ENCODE results near the gene PRKAR2B. TPM values are rescaled to one million over a fixed set of nuclear protein-coding genes. Genes with fewer than 3 reads are reported as not detected.
"Not testable (repeated sequence)": the region's sequence is repeated elsewhere in the genome, so short reads cannot be mapped to it uniquely, and the experiment has no call there.

The PRKAR2B gene
- total RNA-seq, 2 experiments from 2014 or later, result 0.93 to 1.4 TPM

DNA sequence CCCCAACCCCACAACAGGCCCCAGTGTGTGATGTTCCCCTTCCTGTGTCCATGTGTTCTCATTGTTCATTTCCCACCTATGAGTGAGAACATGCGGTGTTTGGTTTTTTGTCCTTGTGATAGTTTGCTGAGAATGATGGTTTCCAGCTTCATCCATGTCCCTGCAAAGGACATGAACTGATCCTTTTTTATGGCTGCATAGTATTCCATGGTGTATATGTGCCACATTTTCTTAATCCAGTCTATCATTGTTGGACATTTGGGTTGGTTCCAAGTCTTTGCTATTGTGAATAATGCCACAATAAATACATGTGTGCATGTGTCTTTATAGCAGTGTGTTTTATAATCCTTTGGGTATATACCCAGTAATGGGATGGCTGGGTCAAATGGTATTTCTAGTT is 10.5 kb downstream of the PRKAR2B start:
- POLR2A ChIA-PET; DNase-seq; H3K27me3 Mint-ChIP-seq; ATAC-seq; CTCF ChIA-PET; H3K27ac Mint-ChIP-seq; H3K4me3 Mint-ChIP-seq; H3K4me1 Mint-ChIP-seq; H3K36me3 Mint-ChIP-seq (ENCODE audit: low read depth); intact Hi-C loops (cut with DNase I, micrococcal nuclease); H3K9me3 Mint-ChIP-seq (ENCODE audit: low read depth): not testable (repeated sequence)

DNA sequence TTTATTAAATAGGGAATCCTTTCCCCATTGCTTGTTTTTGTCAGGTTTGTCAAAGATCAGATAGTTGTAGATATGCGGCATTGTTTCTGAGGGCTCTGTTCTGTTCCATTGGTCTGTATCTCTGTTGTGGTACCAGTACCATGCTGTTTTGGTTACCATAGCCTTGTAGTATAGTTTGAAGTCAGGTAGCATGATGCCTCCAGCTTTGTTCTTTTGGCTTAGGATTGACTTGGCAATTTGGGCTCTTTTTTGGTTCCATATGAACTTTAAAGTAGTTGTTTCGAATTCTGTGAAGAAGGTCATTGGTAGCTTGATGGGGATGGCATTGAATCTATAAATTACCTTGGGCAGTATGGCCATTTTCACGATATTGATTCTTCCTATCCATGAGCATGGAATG is 11.6 kb downstream of the PRKAR2B start:
- intact Hi-C loops (cut with DNase I, micrococcal nuclease); H3K4me3 Mint-ChIP-seq; DNase-seq; H3K9me3 Mint-ChIP-seq (ENCODE audit: low read depth); H3K4me1 Mint-ChIP-seq; H3K36me3 Mint-ChIP-seq (ENCODE audit: low read depth); POLR2A ChIA-PET; CTCF ChIA-PET; ATAC-seq; H3K27ac Mint-ChIP-seq: not testable (repeated sequence)
- peaks cover 11% of the 10 kb centered on the region for H3K27me3 Mint-ChIP-seq

DNA sequence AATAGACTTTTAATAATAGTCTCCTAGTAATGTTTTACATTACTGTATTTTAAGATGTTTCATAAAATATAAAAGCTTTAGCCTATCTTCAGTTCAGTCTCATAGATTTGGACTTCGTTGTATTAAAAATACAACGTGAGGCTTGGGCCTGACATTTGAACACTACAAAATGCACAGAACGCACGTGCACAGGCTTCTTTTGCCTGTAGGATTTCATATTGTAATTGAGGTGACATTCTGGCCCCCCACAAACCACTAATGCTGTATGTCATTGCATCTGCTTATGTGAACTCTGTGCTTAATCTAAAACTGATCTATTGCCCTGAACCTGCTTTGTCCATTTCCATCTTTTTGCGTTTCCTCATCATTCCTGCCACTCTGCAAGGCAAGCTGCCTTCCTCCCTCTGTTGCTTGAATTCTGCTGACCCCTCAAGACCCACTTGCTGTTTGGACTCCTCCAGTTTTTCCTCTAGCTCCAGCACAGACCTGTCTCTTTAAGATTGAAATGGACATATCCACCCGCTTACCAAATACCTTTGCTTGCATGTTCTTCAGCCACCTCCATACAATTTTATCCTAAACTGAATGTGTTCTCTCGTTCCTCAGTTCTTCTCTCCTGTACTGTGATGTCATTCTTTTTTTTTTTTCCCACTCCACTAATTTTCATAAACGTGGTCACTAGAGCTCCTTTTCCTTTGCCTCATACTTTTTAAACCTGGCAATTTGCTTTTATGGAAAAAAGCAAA is 12.4 kb downstream of the PRKAR2B start:
- Mint-ChIP-seq H3K4me1 (no peaks in the 10 kb centered on the region), H3K9me3 (ENCODE audit: low read depth) (no peaks in the 10 kb centered on the region), H3K27ac (no peak overlapping the region), H3K36me3 (ENCODE audit: low read depth) (no peaks in the 10 kb centered on the region), H3K27me3 (peaks cover 11% of the 10 kb centered on the region), H3K4me3 (no peak overlapping the region)
- intact Hi-C loops (cut with DNase I, micrococcal nuclease), result no loop called here
- ChIA-PET CTCF (interaction anchor here (0.7 to 1.9 kb wide), 4 partner anchors 19 to 266 kb away, joined by 3 to 4 read pairs (median 3); partner anchors contain the start of gene HBP1), POLR2A (no interaction called here)
- ATAC-seq, result no peak
- no peak for DNase-seq

DNA sequence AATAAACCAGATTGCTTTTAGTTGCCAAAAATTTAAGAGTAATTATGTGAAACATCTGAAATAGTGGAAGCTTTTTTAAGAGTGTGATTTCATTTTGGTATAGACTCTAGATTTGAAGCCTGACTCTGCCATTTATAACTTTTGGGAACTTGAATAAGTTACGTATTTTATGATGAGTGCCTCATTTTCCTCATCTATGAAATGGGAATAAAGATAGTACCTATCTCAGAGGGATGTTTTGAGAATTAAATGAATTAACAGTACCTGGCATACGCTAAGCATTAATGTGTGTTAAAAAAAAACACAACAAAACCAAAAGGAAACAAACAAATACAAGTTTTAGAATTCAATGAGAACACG is 12.9 kb downstream of the PRKAR2B start:
- CTCF ChIA-PET, result interaction anchor here (0.6 to 1.9 kb wide), 5 partner anchors 20 to 1398 kb away, joined by 3 to 4 read pairs (median 3); partner anchors contain the start of gene HBP1
- intact Hi-C loops (cut with DNase I, micrococcal nuclease), result no loop called here
- DNase-seq (no peak), ATAC-seq (no peak)
- Mint-ChIP-seq H3K36me3 (ENCODE audit: low read depth) (no peaks in the 10 kb centered on the region), H3K9me3 (ENCODE audit: low read depth) (no peaks in the 10 kb centered on the region), H3K4me1 (no peaks in the 10 kb centered on the region), H3K27me3 (peaks cover 11% of the 10 kb centered on the region), H3K27ac (no peak overlapping the region), H3K4me3 (no peak overlapping the region)
- POLR2A ChIA-PET, result interaction anchor here (0.6 kb wide), 1 partner anchor 347 kb away, joined by 5 read pairs; no protein-coding TSS in a partner anchor

DNA sequence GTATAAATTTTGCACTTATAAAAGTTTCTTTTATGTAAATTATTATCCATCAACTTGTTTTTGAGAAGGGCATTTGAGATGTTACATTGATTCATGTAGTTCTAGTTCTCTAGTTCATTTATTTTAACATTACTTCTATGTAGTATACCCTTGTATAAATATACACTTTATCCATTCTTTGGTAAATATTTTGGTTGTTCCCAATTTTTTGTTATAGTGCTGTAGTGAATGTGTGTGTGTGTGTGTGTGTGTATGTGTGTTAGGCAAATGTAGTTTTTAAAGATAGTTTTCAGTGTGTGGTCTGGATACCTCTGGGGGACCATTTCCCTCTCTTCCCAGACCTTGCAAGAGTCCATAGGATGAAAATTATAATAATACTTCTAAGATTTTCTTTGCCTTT is 15.0 kb downstream of the PRKAR2B start:
- Mint-ChIP-seq H3K36me3 (ENCODE audit: low read depth) (no peaks in the 10 kb centered on the region), H3K9me3 (ENCODE audit: low read depth) (no peaks in the 10 kb centered on the region), H3K27me3 (peaks cover 11% of the 10 kb centered on the region), H3K4me1 (no peaks in the 10 kb centered on the region), H3K4me3 (no peak overlapping the region), H3K27ac (no peak overlapping the region)
- ChIA-PET CTCF (no interaction called here), POLR2A (interaction anchor here (0.6 kb wide), 1 partner anchor 35 kb away, joined by 4 read pairs; no protein-coding TSS in a partner anchor)
- ATAC-seq (no peak), DNase-seq (no peak)
- intact Hi-C loops (cut with DNase I, micrococcal nuclease), result no loop called here

DNA sequence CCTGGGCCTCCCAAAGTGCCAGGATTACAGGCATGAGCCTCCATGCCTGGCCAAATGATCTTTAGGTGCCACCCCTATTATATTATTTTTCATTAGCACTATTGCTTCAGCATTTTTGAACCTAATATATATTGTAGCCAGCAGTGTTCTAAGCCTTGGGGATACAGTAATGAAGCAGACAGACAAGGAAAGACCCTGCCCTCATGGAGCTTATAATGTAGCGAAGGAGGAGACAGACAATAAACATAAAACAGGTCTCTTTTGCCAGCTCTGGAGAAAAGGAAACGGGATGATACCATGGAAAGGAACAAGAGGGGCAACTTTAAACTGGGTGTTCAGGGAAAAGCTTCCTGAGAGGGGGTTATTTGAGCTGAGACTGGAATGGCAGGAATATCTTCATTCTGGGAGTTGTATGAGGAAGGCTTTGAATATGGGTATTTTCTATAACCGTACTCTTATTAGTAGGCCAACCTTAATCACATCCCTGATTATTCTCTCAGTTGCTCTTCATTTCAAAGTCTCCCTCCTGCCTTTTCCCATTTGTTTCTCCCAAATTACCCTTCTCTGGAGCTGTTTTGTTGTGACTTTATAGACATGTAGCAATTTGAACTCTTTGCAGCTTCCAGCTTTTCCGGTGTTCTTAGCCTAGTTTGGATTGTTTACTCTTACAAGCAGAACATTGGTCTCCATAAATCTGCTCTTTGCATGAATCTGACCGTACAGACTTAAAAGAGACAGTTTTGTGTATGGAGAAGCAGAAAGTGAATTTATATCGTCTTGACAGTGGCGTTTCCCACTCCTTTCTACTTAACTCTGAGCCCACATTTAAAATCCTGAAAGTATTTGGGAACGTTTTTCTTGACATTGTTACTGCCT is 19.0 kb downstream of the PRKAR2B start:
- no peaks in the 10 kb centered on the region for H3K9me3 Mint-ChIP-seq (ENCODE audit: low read depth)
- H3K27ac Mint-ChIP-seq, result no peak overlapping the region
- intact Hi-C loops (cut with DNase I, micrococcal nuclease), result loop anchor here in 1 of 2 experiments (10.0 kb wide), 1 partner anchor 269 kb away; no protein-coding TSS in a partner anchor
- peaks cover 3% of the 10 kb centered on the region for H3K27me3 Mint-ChIP-seq
- H3K4me3 Mint-ChIP-seq, result no peak overlapping the region
- DNase-seq (no peak), ATAC-seq (no peak)
- ChIA-PET CTCF (no interaction called here), POLR2A (interaction anchor here (0.5 kb wide), 1 partner anchor 306 kb away, joined by 3 read pairs; no protein-coding TSS in a partner anchor)
- no peaks in the 10 kb centered on the region for H3K4me1 Mint-ChIP-seq
- H3K36me3 Mint-ChIP-seq (ENCODE audit: low read depth), result no peaks in the 10 kb centered on the region

DNA sequence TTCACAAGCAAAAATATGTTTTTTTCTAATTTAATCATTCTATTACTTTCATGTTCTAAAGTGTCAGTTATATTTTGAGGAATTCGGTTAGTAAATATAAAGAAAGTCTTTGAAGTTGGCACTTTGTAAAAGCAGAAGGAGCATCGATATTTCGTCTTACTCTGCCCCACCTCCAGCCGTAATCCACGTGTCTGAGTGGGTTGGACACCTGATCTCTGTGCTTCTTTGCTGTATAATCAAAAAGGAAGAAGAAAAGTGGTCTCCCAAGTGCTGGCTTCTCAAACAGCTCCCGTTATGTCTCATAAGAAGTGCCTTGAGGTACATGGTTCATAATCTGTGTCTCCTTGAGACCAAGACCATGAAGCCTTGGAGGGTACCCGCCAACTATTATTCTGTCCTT is 19.8 kb downstream of the PRKAR2B start:
- CTCF ChIA-PET, result no interaction called here
- Mint-ChIP-seq H3K36me3 (ENCODE audit: low read depth) (no peaks in the 10 kb centered on the region), H3K27me3 (peaks cover 3% of the 10 kb centered on the region), H3K4me3 (no peak overlapping the region), H3K9me3 (ENCODE audit: low read depth) (no peaks in the 10 kb centered on the region), H3K4me1 (no peaks in the 10 kb centered on the region), H3K27ac (no peak overlapping the region)
- intact Hi-C loops (cut with DNase I, micrococcal nuclease), result loop anchor here in 1 of 2 experiments (10.0 kb wide), 1 partner anchor 269 kb away; no protein-coding TSS in a partner anchor
- ATAC-seq, result no peak
- POLR2A ChIA-PET, result no interaction called here
- DNase-seq, result no peak

DNA sequence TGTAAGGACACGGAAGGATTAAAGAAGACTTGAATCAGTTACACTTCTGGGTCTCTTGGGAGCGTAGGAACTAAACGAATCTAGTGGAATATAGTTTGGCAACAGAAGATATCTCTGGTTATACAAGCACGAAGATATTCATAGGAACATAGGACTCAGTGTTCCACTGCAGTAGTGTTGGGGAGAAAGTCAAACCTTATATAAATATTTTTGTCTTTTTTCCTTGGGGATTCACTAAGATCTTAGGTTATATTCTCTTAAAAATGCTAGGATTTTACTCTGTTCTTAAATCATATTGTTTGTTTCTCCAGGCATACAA is 21.4 kb downstream of the PRKAR2B start:
- no peak overlapping the region for H3K4me3 Mint-ChIP-seq
- no peak overlapping the region for H3K27ac Mint-ChIP-seq
- H3K9me3 Mint-ChIP-seq (ENCODE audit: low read depth), result no peaks in the 10 kb centered on the region
- ChIA-PET CTCF (no interaction called here), POLR2A (no interaction called here)
- H3K4me1 Mint-ChIP-seq, result no peaks in the 10 kb centered on the region
- intact Hi-C loops (cut with DNase I, micrococcal nuclease), result loop anchor here in 1 of 2 experiments (10.0 kb wide), 1 partner anchor 271 kb away; no protein-coding TSS in a partner anchor
- H3K27me3 Mint-ChIP-seq, result peaks cover 1% of the 10 kb centered on the region
- ATAC-seq (no peak), DNase-seq (no peak)
- no peaks in the 10 kb centered on the region for H3K36me3 Mint-ChIP-seq (ENCODE audit: low read depth)

DNA sequence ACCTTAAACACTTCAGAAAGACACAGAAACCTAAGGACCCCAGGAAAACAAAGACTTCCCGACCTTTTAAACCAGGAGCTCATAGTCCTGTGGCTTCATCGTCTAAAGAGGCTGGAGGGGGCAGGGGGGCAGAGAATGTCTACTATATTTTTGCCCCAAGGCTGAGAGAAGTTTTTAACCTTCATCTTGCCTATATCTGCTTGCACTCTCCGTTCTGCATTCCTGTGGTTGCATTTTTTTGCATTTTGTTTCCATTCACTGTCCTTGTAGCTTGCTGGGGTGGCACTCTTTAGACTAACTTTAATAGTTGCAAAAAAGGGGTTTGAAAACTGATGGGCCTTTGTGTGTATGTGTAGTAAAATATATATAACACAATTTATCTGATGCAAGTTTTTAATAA is 23.7 kb downstream of the PRKAR2B start:
- intact Hi-C loops (cut with DNase I, micrococcal nuclease), result loop anchor here in 1 of 2 experiments (10.0 kb wide), 1 partner anchor 273 kb away; no protein-coding TSS in a partner anchor
- Mint-ChIP-seq H3K27ac (no peak overlapping the region), H3K36me3 (ENCODE audit: low read depth) (no peaks in the 10 kb centered on the region), H3K9me3 (ENCODE audit: low read depth) (no peaks in the 10 kb centered on the region), H3K4me3 (no peak overlapping the region), H3K4me1 (no peaks in the 10 kb centered on the region), H3K27me3 (no peaks in the 10 kb centered on the region)
- ChIA-PET CTCF (interaction anchor here (0.6 kb wide), 1 partner anchor 213 kb away, joined by 3 read pairs; no protein-coding TSS in a partner anchor), POLR2A (no interaction called here)
- DNase-seq (no peak), ATAC-seq (no peak)

DNA sequence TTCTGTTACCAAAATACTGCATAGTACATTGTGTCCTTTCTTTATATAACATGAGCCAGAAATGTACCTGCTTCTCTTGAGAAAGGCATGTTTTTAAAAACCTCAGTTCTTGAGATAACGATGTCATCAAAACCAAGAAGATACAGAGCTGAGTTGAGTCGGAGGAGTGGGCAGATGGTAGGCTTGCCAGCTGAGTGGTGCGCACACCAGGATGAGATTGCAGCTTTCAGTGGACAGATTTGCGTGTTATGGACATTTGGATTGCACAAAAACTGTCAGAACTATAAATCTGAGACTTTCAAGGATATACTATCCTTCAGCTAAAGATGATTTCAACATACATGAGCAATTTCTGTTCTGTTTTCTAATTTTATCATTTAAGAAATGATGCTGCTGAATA is 25.0 kb downstream of the PRKAR2B start:
- Mint-ChIP-seq H3K4me1 (no peaks in the 10 kb centered on the region), H3K36me3 (ENCODE audit: low read depth) (no peaks in the 10 kb centered on the region), H3K27me3 (no peaks in the 10 kb centered on the region), H3K27ac (no peak overlapping the region), H3K4me3 (no peak overlapping the region), H3K9me3 (ENCODE audit: low read depth) (no peaks in the 10 kb centered on the region)
- intact Hi-C loops (cut with DNase I, micrococcal nuclease), result loop anchor here in 1 of 2 experiments (10.0 kb wide), 1 partner anchor 275 kb away; no protein-coding TSS in a partner anchor
- ChIA-PET POLR2A (no interaction called here), CTCF (interaction anchor here (1.1 kb wide), 1 partner anchor 16 kb away, joined by 3 read pairs; no protein-coding TSS in a partner anchor)
- no peak for ATAC-seq
- no peak for DNase-seq

DNA sequence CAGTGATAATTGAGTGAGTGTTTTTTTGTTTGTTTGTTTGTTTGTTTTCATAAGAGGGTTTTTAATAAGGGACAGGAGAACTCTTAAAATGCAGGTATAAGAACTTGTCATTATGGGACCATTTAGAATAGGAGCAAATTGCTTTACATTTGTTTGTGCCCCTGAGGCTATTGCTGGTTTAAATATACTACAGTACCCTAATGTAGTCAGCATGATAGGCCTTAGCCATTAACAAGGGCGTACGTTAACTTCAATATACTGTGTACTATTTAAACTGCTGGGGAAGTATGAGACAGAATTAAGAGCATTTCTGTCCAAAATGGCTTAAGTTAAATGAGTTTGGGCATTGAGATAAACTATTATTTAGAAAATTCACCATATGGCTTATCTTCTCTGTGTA is 26.2 kb downstream of the PRKAR2B start:
- no peaks in the 10 kb centered on the region for H3K4me1 Mint-ChIP-seq
- no peaks in the 10 kb centered on the region for H3K9me3 Mint-ChIP-seq (ENCODE audit: low read depth)
- H3K4me3 Mint-ChIP-seq, result no peak overlapping the region
- H3K36me3 Mint-ChIP-seq (ENCODE audit: low read depth), result no peaks in the 10 kb centered on the region
- POLR2A ChIA-PET, result no interaction called here
- H3K27me3 Mint-ChIP-seq, result no peaks in the 10 kb centered on the region
- CTCF ChIA-PET, result no interaction called here
- no peak overlapping the region for H3K27ac Mint-ChIP-seq
- intact Hi-C loops (cut with DNase I, micrococcal nuclease), result no loop called here
- DNase-seq (no peak), ATAC-seq (no peak)
